Gastroesophageal sphincter (tissue), 4 donors: ENCODE measurements around the gene TBC1D24. TPM values are rescaled to one million over a fixed set of nuclear protein-coding genes. Genes with fewer than 3 reads are reported as not detected.
A peak's percentile ranks its signal among the peaks of the same experiment; 100 is the strongest.

Experiments
- ATAC-seq: fragments of 150-250 bp; one replicate; pipeline ENCODE4 v1.9.1; 2016; ENCODE audit warnings: mild to moderate bottlenecking, moderate library complexity
- H3K27ac ChIP-seq, 4 donors: fragments of 200-600 bp; sonication (generic) in 3 of 4; 1 replicate in 3 of 4; 2 replicates in 1 of 4; pipeline ENCODE4 v1.5.1; 2016 to 2019
- H3K27me3 ChIP-seq: fragments of 200-600 bp; sonication (generic); one replicate; pipeline ENCODE4 v1.5.1; 2019
- H3K36me3 ChIP-seq, 2 donors: fragments of 200-600 bp; sonication (generic); one replicate each; pipeline ENCODE4 v1.5.1; 2019; ENCODE audit warnings: control low read depth in 1 of 2
- H3K4me1 ChIP-seq, 3 donors: fragments of 200-600 bp; sonication (generic); 1 replicate in 2 of 3; 2 replicates in 1 of 3; pipeline ENCODE4 v1.5.1; 2016 to 2019; ENCODE audit warnings: control low read depth in 2 of 3
- H3K4me3 ChIP-seq, 2 donors: fragments of 200-600 bp; sonication (generic); one replicate each; pipeline ENCODE4 v1.5.1; 2019; ENCODE audit warnings: mild to moderate bottlenecking in 1 of 2, moderate library complexity in 1 of 2
- H3K9me3 ChIP-seq, 3 donors: fragments of 200-600 bp; sonication (generic); one replicate each; pipeline ENCODE4 v1.5.1; 2017 to 2019; ENCODE audit warnings: control low read depth in 2 of 3
- CTCF ChIP-seq, 4 experiments: fragments of 200-600 bp in 2 of 4; fragments of 450-650 bp in 2 of 4; sonication (generic) in 1 of 4; IDR thresholded peaks; one replicate each; pipeline ENCODE4 v1.5.1; 2017 to 2019; ENCODE audit warnings: antibody characterized with exemption in 4 of 4, mild to moderate bottlenecking in 2 of 4, moderate library complexity in 2 of 4
- EP300 ChIP-seq: sonication (generic); formaldehyde crosslinking; IDR thresholded peaks from one replicate; pipeline ENCODE4 v1.6.1; 2017; ENCODE audit warnings: antibody characterized with exemption, mild to moderate bottlenecking
- POLR2A ChIP-seq, 2 donors: fragments of 450-650 bp; IDR thresholded peaks; one replicate each; pipeline ENCODE4 v1.6.1; 2017; ENCODE audit warnings: antibody characterized with exemption in 2 of 2, mild to moderate bottlenecking in 2 of 2, moderate library complexity in 1 of 2
- POLR2AphosphoS5 ChIP-seq: sonication (generic); formaldehyde crosslinking; IDR thresholded peaks from one replicate; pipeline ENCODE4 v1.6.1; 2017; ENCODE audit warnings: antibody characterized with exemption
- WGBS, 2 donors: methylation state at CpG; one replicate each; pipeline ENCODE4 v1.1.5; 2018; ENCODE audit warnings: low coverage in 1 of 2; 5-methylcytosine and 5-hydroxymethylcytosine counted together
- total RNA-seq, 4 donors: library from RNA; depleted of rRNA; stranded (reverse); fragments of >200 nt; gene quantifications; one replicate each; pipeline ENCODE4 v1.1.0, GENCODE V29; 2016

TBC1D24 gene
- total RNA-seq, 4 donors from 2014 or later = 6.2 to 18.4 (median 14.2) TPM

DNA sequence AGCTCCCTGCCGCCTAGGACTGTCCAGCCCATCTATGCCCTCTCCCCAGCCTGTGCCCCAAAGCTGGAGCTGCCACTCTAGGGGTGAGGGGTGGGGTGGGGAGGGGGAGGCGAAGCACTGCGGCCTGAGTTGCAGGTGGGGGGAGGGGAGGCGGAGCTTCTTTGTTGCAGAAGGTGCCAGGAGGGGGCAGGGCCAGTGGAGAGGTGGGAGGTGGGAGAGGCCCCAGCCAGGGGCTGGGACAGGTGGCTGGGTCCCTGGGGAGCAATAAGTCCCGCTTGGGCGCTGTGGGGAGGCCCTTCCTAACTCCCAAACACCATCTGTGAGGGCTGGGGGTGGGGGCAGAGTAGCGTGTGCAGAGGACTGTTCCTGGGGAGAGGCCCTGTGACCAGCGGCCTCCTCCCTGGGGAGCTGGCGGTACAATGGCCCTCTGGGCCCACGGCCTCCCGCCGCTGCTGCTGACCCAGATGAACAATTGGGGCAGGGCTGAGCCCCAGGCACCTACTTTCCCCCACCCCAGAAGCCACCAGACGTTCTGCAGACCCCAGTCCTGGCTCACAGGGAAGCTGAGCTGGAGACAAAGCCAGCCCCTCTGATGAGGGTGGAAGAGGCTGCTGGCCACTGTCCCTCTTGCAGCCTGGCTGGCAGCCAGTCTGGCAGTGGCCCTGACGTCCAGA is 6.1 kb upstream of the TBC1D24 start:
- Histone ChIP-seq H3K36me3 (no peaks in the 10 kb centered on the region), H3K9me3 (no peaks in the 10 kb centered on the region), H3K4me3 (peak overlapping the region in 1 of 2 donors; percentile 67), H3K27me3 (peaks cover 67% of the 10 kb centered on the region), H3K4me1 (peaks cover 0 to 60% (median 36%) of the 10 kb centered on the region in 3 donors), H3K27ac (no peak overlapping the region)
- TF ChIP-seq POLR2A (IDR thresholded peaks at IDR 0.05) (no peak), EP300 (no peak), CTCF (IDR thresholded peaks at IDR 0.05) (no peak), POLR2AphosphoS5 (no peak)
- ATAC-seq = no peak
- no CpG with 5 or more reads among the region's 14 CpGs for WGBS, 2 donors

GRCh38 chr16:2469399-2470233 is 5.3 kb upstream of the TBC1D24 start:
- 52 to 67% methylated on average over 2 to 4 of the region's 16 CpGs for WGBS, 2 donors
- H3K36me3 ChIP-seq = no peaks in the 10 kb centered on the region
- no peak for ATAC-seq
- peaks cover 0 to 68% (median 39%) of the 10 kb centered on the region in 3 donors for H3K4me1 ChIP-seq
- peaks cover 67% of the 10 kb centered on the region for H3K27me3 ChIP-seq
- H3K27ac ChIP-seq = no peak overlapping the region
- no peak overlapping the region for H3K4me3 ChIP-seq
- TF ChIP-seq POLR2AphosphoS5 = no peak
- TF ChIP-seq POLR2A (IDR thresholded peaks at IDR 0.05) = no peak
- TF ChIP-seq EP300 = no peak
- TF ChIP-seq CTCF (IDR thresholded peaks at IDR 0.05) = no peak
- H3K9me3 ChIP-seq = no peaks in the 10 kb centered on the region

DNA sequence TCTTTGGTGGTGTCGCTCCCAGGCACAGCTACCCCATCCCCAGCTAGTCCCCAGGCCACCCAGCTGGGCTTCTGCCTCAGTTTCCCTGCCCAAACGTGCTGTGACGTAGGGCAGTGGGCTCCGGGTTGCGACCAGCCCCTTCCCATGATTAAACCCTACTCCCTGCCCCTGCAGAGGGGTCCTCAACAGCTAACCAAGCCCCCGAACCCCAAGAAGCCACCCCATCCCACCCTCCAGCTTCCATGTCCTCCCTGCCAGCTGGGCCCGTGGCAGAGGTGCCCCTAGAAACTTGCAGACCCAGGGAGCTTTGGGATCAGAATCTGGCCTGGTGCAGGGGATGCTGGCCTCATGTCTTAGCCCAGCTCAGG is 4.7 kb upstream of the TBC1D24 start:
- no CpG with 5 or more reads among the region's 7 CpGs for WGBS, 2 donors
- Histone ChIP-seq H3K4me3 (no peak overlapping the region), H3K9me3 (no peaks in the 10 kb centered on the region), H3K4me1 (peaks cover 0 to 69% (median 39%) of the 10 kb centered on the region in 3 donors), H3K27me3 (peaks cover 67% of the 10 kb centered on the region), H3K36me3 (no peaks in the 10 kb centered on the region), H3K27ac (no peak overlapping the region)
- TF ChIP-seq POLR2A (IDR thresholded peaks at IDR 0.05) (no peak), POLR2AphosphoS5 (no peak), EP300 (no peak), CTCF (IDR thresholded peaks at IDR 0.05) (no peak)
- no peak for ATAC-seq

DNA sequence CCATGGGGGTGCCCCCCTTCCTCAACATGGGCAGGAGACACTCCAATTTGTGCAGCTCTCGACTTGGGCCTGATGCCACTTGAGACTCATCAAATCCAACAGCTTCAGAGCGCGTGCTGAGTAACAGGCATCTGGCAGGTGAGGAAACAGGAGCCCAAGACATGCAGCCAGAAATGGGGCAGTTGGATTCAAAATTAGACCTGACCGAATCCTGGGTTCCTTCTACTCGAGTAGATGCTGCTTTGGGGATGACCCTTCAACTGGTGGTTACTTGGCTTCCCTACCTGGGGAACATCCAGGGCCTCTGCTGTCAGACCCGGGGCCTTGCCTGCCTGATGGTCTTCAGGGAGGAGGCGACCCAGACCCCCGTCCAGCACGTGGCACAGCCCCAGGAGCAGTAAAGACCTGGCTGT is 4.3 kb upstream of the TBC1D24 start:
- peak overlapping the region in 1 of 4 donors; percentile 29 for H3K27ac ChIP-seq
- WGBS, 2 donors = 70% methylated on average over 2 of the region's 9 CpGs; no CpG with 5 or more reads in 1 of the 2 donors
- H3K4me3 ChIP-seq = peak overlapping the region in 1 of 2 donors; percentile 43
- H3K36me3 ChIP-seq = no peaks in the 10 kb centered on the region
- TF ChIP-seq EP300 = no peak
- peaks cover 67% of the 10 kb centered on the region for H3K27me3 ChIP-seq
- H3K4me1 ChIP-seq = peaks cover 0 to 73% (median 41%) of the 10 kb centered on the region in 3 donors
- no peaks in the 10 kb centered on the region for H3K9me3 ChIP-seq
- ATAC-seq = no peak

GRCh38 chr16:2471016-2471652 is 3.8 kb upstream of the TBC1D24 start, which contains the start of gene NTN3:
TSS of gene NTN3 (plus strand) at chr16:2471297. CDS start at chr16:2471702, 405 bp downstream.
- WGBS, 2 donors = no CpG with 5 or more reads among the region's 59 CpGs
- no peak for ATAC-seq
- no peaks in the 10 kb centered on the region for H3K9me3 ChIP-seq
- H3K27ac ChIP-seq = peak within 1 kb of the TSS in 1 of 4 donors; percentile 29
- H3K27me3 ChIP-seq = peaks cover 67% of the 10 kb centered on the region
- no peak for TF ChIP-seq EP300
- TF ChIP-seq CTCF (IDR thresholded peaks at IDR 0.05) = no peak
- TF ChIP-seq POLR2AphosphoS5 = no peak
- no peak for TF ChIP-seq POLR2A (IDR thresholded peaks at IDR 0.05)
- H3K4me3 ChIP-seq = peak within 1 kb of the TSS in 1 of 2 donors; percentile 43
- peaks cover 0 to 78% (median 47%) of the 10 kb centered on the region in 3 donors for H3K4me1 ChIP-seq
- no peaks in the 10 kb centered on the region for H3K36me3 ChIP-seq
